Neural cell (in vitro differentiated cells): ENCODE results near the gene ZNF837.

Source experiments
- CTCF ChIP-seq: fragments of 450-650 bp; IDR thresholded peaks from 2 replicates; pipeline ENCODE4 v1.5.1; 2014; ENCODE audit warnings: antibody characterized with exemption, mild to moderate bottlenecking, moderate library complexity; ENCODE audit not compliant: poor library complexity, severe bottlenecking
- EZH2 ChIP-seq: fragments of 200-600, 300-800 bp; shearing (Covaris generic), sonication (generic); IDR thresholded peaks from 2 replicates; pipeline ENCODE4 v1.6.1; 2014; ENCODE audit warnings: antibody characterized with exemption, low read length, borderline replicate concordance, mild to moderate bottlenecking; ENCODE audit not compliant: insufficient read depth, poor library complexity, severe bottlenecking
- POLR2AphosphoS5 ChIP-seq: IDR thresholded peaks from 2 replicates; pipeline ENCODE4 v1.6.1; 2012
- TF ChIP-seq, protein P1 (sequence below): IDR thresholded peaks from 2 replicates; pipeline ENCODE4 v1.6.1; 2012; ENCODE audit warnings: borderline replicate concordance

- TF ChIP-seq CTCF: no peak
- no peak for TF ChIP-seq EZH2
- TF ChIP-seq, protein P1, sequence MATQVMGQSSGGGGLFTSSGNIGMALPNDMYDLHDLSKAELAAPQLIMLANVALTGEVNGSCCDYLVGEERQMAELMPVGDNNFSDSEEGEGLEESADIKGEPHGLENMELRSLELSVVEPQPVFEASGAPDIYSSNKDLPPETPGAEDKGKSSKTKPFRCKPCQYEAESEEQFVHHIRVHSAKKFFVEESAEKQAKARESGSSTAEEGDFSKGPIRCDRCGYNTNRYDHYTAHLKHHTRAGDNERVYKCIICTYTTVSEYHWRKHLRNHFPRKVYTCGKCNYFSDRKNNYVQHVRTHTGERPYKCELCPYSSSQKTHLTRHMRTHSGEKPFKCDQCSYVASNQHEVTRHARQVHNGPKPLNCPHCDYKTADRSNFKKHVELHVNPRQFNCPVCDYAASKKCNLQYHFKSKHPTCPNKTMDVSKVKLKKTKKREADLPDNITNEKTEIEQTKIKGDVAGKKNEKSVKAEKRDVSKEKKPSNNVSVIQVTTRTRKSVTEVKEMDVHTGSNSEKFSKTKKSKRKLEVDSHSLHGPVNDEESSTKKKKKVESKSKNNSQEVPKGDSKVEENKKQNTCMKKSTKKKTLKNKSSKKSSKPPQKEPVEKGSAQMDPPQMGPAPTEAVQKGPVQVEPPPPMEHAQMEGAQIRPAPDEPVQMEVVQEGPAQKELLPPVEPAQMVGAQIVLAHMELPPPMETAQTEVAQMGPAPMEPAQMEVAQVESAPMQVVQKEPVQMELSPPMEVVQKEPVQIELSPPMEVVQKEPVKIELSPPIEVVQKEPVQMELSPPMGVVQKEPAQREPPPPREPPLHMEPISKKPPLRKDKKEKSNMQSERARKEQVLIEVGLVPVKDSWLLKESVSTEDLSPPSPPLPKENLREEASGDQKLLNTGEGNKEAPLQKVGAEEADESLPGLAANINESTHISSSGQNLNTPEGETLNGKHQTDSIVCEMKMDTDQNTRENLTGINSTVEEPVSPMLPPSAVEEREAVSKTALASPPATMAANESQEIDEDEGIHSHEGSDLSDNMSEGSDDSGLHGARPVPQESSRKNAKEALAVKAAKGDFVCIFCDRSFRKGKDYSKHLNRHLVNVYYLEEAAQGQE: no peak
- no peak for TF ChIP-seq POLR2AphosphoS5
Observed at GRCh38 chr19:58400316-58400915, 19.6 kb upstream of the ZNF837 start.
